GM18498 (cell line): ENCODE results near the gene LDLRAD3.

Source experiments
- ATAC-seq: cut with Tn5 transposase; IDR thresholded peaks from one replicate; pipeline ENCODE4 v1.9.1; 2021; ENCODE audit warnings: mild to moderate bottlenecking, moderate library complexity; ENCODE audit not compliant: unreplicated experiment

Gene LDLRAD3

DNA sequence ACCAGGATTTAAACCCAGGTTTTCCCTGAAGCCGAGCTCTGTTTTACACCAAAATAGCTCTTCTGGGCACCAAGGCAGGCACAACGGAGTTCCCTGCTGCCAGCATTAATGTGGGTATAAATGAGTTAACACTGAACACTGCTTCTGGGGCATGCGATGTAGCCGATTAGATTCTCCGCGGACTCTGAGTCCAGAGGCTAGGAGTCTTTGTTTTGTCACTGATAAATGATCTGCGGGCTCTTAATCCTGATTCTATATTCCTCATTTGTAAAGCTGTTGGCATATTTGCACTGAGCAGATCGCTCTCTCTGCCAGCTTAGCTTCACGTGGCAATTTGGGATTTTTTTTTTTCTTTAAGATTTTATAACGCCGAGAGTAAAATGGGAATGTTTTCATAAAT, 16.8 kb upstream of the LDLRAD3 start:
- ATAC-seq = no peak

DNA sequence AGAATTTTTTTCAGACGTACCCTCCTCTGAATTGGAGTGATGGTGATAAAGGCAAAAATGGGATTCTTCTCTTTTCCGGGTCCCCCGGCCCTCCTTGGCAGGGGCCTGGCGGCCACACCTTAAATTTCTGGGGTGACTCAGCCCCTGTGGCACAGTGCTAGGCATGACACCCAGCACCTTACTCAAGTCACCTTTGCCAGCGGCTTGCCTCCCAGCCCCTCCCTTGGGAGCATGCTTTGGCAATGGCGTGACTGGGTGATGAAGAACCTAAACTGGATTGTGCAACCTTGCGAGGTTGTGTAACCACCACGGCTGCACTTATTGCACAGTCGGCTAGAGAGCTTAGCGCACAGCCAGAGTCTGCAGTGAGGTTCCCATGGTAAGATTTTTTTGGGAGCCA, 16.2 kb upstream of the LDLRAD3 start:
- ATAC-seq = no peak

DNA sequence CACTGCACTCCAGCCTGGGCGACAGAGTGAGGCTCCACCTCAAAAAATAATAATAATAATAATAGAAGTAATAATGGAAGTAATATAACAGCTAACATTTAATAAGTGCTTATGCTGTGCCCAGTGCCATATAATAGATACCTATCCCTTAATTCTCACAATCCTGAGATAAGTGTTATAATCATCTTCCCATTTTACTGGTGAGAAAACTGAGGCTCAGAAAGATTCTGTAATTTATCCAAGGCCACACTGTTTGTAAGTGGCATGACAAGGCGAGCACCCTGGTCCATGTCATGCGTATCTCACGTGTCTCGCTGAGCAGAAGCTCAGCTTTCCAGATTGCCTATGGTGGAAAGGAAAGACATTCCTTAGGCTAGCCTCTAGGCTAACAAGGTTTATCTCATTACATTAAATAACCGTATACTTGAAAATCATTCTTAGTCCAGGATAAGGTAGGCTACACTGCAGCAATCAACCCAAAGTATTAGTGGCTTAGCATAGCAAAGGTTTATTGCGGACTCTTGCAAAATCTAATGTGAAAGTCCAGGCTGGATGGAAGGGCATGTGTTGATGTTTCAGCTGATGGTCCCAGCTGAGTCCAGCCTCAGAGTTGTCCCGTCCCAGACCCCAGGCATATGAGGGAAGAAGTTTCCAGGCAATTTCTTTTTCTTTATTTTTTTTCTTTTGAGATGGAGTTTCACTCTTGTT, 15.0 kb upstream of the LDLRAD3 start:
- no peak for ATAC-seq

DNA sequence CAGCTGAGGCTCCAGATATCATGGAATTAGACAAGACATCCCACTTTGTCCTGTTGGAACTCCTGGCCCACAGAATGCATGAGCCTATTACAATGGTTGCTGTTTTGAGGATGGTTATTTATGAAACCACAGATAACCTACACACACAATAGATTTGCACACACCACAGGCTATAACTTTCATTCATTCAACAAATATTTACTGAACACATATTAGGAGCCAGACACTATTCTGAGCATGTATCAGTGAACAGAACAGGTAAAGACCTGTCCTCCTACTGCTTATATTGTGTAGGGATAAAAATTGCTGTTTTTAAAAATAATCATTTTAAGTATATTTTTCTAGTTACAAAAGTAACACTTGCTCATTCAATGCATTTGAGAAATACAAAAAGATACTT, 13.4 kb upstream of the LDLRAD3 start:
- no peak for ATAC-seq

DNA sequence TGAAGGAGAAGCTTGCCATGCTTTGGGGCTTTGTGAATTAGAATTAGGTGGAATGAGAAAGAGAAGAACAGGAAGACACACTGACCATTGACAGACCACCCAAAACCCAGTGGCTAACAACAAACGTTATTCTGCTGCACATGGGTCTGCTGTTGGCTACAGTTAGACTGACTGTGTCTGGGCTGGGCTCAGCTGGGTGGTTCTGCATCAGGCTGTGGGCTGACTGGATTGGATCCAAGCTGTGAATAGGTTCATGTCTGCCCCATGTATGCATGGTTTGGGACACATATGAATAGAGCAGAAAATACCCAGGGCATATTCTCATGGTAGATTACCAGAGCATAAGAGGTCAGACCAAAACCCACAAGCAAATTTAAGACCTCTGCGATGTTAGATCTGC, 11.7 kb upstream of the LDLRAD3 start:
- no peak for ATAC-seq

DNA sequence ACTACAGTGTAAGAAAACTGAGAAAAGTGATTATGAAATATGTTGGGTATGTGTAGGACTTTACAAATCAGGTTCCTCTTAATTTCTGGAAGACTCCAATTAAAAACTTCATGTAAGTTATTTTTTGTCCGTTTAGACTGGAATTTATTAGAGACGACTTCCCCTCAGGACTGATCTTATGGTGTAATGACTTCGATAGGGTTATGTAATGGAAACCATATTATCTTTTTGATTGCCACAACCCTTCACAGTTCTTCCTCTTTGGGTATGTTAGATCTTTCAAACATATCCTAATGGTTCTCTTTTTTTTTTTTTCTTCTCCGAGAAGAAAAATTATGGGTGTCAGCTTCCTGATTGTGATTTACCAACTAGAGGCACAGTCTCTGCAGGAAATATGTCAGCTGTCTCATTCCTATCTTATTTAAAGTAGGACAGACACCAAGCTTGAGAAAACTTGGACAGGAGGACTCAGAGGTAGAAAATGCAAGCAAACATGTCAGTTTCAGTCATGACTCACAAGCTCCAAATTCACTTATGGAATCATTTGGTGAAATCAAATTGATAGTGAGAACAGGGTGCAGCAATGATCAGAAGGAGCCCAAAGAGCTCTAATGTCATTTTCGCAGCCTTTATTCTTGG, 11.1 kb upstream of the LDLRAD3 start:
- no peak for ATAC-seq

DNA sequence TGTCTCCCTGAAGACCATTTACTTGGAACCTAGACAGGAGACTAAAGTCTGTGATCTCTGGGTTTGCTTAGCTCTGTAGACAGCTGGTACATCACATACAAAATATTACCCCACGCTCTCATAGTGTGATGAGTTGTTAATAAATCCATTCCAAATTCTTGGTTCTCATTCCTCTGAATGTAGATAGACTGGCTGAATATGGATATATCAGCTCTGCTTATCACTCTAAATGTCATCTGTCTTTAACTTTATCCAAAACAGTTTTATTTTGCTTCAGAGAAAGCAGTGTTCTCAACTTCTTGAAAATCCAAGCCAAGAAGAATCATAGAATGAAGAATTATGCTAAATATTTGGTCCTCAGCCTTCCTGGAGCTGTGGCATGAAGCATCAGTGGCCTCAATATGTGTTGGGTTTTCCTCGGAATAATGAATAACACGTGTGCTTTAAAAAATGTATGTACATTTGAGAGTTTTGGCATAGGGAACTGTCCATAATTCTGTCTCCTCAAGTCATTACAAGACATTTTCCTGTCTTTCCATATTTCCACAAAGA, 10.5 kb upstream of the LDLRAD3 start:
- ATAC-seq = no peak

DNA sequence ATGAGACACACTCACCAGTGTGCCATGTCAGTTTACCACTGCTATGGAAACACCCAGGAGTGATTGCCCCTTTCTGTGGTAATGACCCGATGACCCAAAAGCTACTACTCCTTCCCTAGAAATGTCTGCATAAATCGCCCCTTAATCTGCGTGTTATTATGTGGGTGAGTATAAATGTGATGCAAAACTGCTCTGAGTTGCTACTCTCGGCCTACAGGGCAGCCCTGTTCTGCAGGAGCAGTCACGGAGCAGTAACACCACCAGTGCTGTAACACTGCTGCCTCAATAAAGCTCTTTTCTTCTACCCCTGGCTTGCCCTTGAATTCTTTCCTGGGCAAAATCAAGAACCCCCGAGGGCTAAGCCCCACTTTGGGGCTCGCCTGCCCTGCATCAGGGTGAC, 9.6 kb upstream of the LDLRAD3 start:
- ATAC-seq = no peak

DNA sequence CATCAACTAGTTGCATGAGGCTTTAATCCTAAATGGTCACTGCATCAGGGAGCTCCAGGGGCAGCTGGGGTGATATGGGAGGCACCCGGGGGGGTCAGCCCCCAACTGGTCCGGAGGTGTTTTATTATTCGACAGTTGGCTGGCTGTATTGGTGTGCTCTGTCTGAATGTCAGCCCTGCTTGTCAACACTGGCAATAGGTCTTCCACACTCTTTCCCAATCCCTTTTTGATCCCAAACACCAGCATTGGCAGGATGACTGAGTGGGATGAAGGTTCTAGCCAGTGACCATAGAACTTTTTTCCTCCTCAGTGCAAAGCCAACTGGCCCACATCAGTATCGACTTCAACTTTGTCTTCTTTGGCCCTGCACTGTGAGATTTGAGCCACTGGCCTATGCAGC, 8.9 kb upstream of the LDLRAD3 start:
- no peak for ATAC-seq

DNA sequence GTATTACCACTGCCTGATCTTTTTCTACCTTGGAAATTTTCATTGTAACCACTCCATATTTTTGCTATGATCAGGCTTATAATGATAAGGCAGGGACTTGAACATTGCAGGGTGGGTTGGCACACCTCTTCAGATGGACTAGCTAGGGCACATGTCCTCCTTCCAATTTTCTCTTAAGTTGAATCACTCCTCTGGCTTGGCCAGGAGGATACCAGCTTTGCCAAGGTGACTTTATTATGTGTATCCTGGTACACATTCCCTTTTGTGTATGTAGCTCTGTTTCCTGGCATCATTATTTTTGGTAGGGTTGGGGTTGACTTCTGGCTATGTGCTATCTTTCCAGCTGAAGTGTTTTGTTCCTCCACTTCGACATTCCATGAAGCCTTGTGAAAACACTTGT, 8.5 kb upstream of the LDLRAD3 start:
- ATAC-seq = no peak

DNA sequence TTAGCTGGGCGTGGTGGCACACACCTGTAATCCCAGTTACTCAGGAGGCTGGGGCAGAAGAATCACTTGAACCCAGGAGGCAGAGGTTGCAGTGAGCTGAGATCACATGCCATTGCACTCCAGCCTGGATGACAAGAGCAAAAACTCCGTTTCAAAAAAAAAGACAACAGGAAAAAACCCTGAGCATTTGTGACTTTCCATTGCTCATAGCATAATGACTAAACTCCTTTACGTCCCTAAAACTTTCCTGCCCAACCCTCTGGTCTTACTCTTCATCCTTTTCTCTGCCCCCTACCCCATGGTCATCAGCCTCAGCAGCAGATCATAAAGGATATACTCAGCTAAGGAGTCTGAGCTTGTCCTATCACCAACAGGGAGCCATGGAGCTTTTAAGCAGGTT, 6.8 kb upstream of the LDLRAD3 start:
- ATAC-seq = no peak

DNA sequence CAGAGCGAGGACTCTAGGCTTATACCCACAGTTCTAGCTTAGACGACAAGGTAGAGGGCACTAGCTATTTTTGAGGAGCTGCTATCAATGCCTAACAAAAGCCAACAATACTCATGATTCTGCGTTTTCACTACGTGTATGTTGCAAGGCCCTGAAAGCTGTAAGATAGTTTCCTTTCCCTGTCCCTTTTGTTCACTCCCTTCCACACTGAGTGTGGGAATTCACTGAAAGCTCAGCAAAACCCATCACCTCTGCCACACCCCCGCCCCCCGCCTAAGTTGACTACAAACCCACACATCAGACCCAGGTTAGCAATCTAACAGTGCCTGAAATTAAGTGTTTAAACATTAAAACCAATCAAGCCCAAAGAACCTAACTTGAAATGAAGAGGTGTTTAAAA, 6.2 kb upstream of the LDLRAD3 start:
- no peak for ATAC-seq

DNA sequence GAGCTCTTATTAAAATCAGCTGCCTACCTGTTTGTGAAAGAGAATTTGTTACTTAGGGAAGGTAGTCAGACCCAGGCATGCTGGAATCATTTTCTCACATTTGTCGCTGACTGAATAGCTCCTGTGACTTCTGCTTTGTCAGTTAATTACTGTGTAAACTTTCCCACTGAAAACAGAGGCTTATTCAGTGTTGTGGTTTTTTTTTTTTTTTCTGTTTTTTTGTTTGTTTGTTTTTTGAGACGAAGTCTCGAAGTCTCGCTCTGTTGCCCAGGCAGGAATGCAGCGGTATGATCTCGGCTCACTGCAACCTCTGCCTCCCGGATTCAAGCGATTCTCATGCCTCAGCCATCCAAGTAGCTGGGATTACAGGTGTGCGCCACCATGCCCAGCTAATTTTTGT, 5.6 kb upstream of the LDLRAD3 start:
- no peak for ATAC-seq

DNA sequence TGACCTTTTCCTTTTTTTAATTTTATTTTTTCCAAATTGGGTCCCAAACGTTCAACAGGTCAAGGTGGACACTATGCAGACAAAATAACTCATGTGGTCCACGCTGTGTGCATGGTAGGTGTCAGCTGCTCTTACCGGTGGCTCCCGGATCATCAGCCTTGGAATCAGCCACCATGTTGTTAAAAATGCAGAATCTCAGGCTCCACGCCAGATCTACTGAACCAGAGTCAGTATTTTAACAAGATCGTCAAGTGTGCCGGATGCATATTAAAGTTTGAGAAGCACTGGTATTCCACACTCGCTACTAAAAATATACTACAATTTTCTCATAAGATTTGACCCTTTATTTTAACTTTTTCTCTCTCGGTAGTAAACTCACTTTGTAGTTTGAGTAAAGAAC, 553 bp upstream of the LDLRAD3 start:
- ATAC-seq = no peak

DNA sequence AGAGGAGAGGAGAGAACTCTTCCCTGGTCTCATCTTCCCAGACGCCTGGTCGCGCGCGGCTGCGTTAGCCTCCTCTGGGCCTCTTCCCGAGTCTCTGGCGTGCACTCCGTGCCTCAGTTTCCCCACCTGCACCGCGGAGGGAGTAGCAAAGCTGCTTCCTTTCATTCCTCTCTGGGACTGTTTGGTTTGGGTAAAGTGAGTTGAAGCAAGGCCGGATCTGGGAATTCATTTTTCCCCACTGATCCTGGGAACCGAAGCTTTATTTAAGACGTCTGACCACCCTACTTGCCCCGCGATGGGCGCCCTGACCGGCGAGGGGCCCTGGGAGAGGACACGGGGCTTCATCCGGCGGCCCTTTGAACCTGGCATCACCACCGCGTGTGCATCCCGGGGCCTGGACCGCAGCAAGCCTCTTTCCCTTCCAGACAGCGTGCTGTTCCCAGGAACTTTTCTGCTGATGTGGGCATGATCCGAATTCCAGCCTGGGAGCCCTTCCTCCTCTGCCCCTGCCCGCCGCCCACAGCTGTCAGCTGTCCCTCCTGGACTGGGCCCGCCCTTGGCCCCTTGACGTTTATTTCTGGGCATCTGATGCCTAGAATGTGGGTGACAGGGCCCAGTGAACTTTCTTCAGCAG, 758 bp downstream of the LDLRAD3 start:
- no peak for ATAC-seq

DNA sequence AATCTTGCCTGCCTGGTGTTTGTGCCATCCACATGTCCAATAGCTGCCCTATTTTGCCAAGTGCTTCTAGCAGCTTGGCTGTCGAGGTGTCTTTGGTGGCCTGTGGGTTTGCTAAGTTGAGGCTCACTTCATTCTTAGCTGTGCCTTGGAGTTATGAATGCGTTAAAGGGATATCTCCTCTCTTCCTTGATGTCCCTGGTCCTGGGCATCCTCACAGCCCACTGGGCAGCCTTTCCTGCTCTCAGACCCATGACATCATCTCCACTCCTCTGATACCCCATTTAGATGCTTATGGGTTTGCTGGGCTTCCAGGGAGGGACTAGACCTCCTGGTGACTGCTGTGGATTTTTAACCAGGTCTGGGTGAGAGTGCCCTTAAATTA, 1.3 kb downstream of the LDLRAD3 start:
- no peak for ATAC-seq

DNA sequence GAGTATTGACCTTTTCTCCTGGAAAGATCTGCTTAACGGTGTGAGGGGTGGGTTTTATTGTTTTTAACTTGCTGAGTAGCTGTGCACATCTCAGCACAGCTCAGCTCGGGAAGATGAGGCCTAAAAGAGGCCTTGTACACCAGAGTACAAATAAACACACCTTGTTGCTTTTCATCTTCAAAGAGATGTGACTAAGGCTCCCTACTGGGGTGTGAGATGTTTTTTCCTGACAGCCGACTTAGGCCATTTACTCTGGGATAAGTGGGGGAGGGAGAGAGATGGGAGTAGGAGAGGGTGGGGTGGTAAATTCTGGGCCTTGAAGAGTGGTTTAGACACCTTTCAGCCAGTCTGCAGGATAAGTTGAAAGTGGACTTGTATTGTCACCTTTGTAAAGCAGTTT, 2.9 kb downstream of the LDLRAD3 start:
- no peak for ATAC-seq

DNA sequence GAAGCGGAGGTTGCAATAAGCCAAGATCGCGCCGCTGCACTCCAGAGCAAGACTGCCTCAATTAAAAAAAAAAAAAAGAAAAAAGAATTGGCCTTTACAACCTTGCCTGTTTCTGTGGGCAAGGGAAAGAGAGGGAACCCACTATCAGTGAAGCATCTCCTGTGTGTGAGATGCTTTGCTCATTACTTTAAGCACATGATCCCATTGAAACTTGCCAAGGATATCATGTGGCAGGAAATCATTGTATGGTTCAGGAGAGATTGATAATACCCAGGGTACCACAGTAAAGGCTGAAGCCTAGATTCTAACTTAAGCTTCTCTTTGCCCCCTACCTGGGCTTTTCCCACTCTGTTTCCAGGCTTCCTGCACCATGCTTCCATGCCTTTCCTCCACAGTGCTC, 3.6 kb downstream of the LDLRAD3 start:
- no peak for ATAC-seq

DNA sequence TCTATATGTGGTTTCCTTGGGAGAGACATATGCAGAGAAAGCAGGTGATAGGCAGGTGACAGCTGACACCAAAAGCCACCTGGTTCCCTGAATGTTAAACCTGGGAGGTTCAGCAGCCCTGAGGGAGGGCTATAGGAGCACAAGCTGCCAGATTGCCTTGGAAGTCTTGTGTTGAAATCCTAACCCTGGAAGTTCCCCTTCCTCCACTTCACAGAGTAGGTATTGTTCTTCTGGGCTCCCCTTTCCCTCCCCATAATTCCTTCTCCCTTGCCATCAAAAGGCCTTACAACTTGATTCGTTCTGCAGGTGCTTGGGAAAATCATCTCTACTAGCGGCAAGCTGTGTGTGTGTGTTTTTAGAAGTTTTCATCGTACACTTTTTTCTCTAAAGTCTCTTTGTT, 5.4 kb downstream of the LDLRAD3 start:
- ATAC-seq = no peak

DNA sequence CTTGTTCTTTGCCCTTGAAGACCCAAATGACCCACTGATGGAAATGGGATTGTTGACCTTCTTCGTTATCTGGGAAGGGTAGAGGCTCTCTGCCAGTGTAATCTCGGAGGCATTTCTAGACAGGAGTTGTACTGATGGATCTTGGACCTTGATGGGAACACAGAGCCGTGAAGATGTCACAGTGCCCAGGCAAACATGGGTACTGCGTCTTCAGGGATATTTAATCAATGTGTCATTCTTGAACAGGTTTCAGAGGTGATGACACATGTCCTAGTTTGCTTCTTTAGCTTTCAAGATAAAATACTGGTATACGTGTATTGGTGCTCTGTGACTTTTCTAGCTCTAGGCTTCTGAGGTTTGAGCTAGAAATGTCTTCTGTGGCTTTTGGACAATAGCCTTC, 6.2 kb downstream of the LDLRAD3 start:
- no peak for ATAC-seq

DNA sequence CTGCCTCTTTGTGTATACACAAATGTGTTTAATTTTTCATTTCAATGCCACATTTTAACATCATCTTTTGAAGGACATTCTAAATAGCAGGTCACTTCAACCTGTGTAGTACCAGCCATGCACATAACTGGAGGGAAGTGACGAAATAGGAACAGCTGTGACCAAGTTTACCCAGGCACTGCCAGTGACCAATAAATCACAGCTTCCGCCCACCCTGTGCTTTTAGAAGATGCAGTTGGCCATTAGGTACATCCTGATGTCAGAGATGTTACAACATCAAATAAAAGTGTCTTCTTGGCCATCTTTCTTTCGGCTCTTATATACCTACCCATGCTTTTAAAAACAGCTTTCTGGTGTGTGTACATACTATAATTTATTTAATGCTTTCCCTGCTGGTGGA, 7.8 kb downstream of the LDLRAD3 start:
- ATAC-seq = no peak

DNA sequence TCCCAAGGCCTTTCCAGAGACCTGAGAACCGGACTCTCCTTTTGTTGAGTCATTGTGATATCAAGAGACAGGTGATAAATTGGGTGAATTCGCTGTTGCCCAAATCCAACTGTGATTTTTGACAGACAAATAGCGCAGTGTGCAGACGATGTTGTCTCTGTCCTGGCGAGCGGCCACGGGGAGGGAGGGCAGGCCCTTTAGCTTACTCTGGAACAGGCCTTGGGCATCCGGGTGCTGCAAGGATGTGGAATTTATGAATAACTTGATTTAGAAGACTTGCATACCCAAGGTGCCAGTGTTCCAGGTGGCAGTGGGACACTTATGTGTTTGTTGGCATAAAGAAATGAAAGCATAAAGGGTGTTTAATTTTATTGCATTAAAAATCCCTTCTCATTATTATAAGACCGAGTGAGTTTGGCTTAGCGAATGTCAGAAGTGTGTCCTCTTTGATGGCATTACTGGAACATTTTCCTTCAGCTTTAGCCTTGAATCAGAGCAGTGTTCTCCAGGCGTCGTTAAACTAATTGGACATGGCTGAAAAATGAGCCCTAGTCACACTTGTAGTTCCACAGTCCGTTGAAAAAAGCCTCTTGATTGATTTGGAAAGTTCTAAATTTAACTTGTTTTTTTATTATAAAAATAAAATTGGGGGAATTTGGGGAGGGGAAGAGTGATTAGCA, 9.4 kb downstream of the LDLRAD3 start:
- ATAC-seq = no peak
